ENCODE measurements around the gene BLM. TPM values are rescaled to one million over a fixed set of nuclear protein-coding genes. Genes with fewer than 3 reads are reported as not detected.
A peak's percentile ranks its signal among the peaks of the same experiment; 100 is the strongest.

Gene BLM
- total RNA-seq, 2 donors from 2014 or later, result 19.3 to 26.7 TPM

DNA sequence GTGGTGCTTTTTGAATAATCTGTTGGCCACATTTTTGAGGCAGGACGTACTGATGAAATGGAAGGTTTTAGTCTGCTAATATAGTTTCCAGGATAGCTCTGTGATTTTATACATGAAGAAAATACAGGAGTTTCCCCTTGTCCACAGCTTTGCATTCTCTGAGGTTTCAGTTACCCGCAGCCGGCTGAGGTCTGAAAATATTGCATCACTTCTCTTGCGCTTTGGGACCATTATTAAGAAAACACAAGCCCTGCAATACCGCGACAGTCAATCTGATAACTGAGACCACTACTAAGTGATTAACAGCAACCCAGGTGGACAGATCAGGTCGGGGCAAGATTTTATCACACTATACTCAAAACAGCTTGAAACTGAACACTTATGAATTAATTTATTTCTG lies 33.0 kb downstream of the BLM start:
- H3K36me3 ChIP-seq, result no peaks in the 10 kb centered on the region
- no peak overlapping the region for H3K27ac ChIP-seq
- H3K9me3 ChIP-seq, result no peaks in the 10 kb centered on the region
- H3K27me3 ChIP-seq, result no peaks in the 10 kb centered on the region
- no peak overlapping the region for H3K4me3 ChIP-seq
- TF ChIP-seq, protein P1, sequence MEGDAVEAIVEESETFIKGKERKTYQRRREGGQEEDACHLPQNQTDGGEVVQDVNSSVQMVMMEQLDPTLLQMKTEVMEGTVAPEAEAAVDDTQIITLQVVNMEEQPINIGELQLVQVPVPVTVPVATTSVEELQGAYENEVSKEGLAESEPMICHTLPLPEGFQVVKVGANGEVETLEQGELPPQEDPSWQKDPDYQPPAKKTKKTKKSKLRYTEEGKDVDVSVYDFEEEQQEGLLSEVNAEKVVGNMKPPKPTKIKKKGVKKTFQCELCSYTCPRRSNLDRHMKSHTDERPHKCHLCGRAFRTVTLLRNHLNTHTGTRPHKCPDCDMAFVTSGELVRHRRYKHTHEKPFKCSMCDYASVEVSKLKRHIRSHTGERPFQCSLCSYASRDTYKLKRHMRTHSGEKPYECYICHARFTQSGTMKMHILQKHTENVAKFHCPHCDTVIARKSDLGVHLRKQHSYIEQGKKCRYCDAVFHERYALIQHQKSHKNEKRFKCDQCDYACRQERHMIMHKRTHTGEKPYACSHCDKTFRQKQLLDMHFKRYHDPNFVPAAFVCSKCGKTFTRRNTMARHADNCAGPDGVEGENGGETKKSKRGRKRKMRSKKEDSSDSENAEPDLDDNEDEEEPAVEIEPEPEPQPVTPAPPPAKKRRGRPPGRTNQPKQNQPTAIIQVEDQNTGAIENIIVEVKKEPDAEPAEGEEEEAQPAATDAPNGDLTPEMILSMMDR (IDR thresholded peaks at IDR 0.05), result no peak
- no peaks in the 10 kb centered on the region for H3K4me1 ChIP-seq
- no peak for DNase-seq (ENCODE audit: low spot score)

DNA sequence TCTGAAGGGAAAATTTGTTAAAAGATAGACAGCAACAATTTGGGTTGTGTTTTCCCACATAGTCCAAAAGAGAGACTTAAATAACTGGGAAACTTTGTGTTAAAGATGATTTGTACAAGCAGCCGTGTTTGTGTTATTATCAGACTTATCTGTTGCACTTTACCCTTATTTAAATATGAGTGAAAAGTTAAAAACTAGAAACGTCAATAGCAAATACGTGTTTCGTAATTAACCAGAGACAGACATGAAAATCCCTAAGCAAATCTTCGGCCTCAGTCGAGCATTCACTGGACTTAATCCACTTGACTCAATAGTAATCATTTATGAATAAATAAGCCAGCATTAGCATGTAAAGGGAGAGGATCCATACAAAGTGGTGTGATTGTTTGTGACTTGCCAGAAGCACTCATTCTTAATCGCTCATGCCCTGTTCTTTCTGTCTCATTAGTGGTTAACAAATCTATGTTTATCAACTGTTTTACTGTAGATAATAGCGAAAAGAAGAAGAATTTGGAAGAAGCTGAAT lies 34.2 kb downstream of the BLM start:
- H3K36me3 ChIP-seq, result no peaks in the 10 kb centered on the region
- no peak overlapping the region for H3K27ac ChIP-seq
- H3K27me3 ChIP-seq, result no peaks in the 10 kb centered on the region
- no peaks in the 10 kb centered on the region for H3K4me1 ChIP-seq
- no peak overlapping the region for H3K4me3 ChIP-seq
- no peak for DNase-seq (ENCODE audit: low spot score)
- no peaks in the 10 kb centered on the region for H3K9me3 ChIP-seq
- TF ChIP-seq, protein P1 (IDR thresholded peaks at IDR 0.05), result no peak

DNA sequence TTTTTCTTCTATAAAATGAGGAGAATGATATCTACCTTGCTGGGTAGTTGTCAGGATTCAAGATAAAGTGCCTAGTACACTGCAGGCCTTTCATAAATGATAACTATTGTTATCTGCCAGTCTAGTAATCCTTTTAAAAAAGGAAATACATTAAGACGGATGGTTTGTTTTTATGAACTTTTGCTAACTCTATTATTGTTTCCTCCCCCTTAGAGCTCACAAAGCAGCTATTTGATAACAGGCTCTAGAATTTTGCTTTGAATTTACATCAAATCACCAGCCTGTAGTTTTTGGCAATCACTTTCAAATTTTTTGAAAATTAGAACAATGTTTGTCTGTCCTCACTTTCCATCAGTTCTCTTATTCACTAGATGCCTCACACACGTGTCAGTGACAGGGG lies 39.8 kb downstream of the BLM start:
- Histone ChIP-seq H3K27ac (no peak overlapping the region), H3K9me3 (no peaks in the 10 kb centered on the region), H3K27me3 (no peaks in the 10 kb centered on the region), H3K4me1 (peaks cover 0 to 13% of the 10 kb centered on the region in 2 donors), H3K4me3 (no peak overlapping the region), H3K36me3 (no peaks in the 10 kb centered on the region)
- no peak for DNase-seq (ENCODE audit: low spot score)
- TF ChIP-seq, protein P1 (IDR thresholded peaks at IDR 0.05), result no peak

DNA sequence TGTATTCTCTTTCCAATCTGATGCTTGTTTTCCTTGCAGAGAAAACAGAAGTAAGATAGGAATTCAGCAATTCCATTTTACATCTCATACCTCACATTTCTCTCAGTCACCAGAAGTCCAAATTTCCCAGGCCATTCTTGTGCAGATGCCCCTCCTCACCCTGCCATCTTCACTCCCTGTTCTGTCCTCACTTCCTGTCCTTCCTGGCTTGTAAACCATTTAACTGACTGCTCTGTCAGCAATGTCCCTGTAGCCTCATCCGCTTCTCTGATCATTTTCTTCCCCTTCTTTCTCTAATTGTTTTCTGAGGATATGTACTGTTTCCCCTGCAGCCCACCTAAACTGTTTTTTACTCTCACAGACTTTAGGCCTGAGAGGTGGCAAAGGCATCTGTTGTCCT lies 40.3 kb downstream of the BLM start:
- Histone ChIP-seq H3K4me1 (peaks cover 0 to 15% of the 10 kb centered on the region in 2 donors), H3K27ac (peak overlapping the region in 1 of 2 donors; percentile 11), H3K9me3 (no peaks in the 10 kb centered on the region), H3K4me3 (no peak overlapping the region), H3K27me3 (no peaks in the 10 kb centered on the region), H3K36me3 (no peaks in the 10 kb centered on the region)
- DNase-seq (ENCODE audit: low spot score), result no peak
- TF ChIP-seq, protein P1 (IDR thresholded peaks at IDR 0.05), result no peak

DNA sequence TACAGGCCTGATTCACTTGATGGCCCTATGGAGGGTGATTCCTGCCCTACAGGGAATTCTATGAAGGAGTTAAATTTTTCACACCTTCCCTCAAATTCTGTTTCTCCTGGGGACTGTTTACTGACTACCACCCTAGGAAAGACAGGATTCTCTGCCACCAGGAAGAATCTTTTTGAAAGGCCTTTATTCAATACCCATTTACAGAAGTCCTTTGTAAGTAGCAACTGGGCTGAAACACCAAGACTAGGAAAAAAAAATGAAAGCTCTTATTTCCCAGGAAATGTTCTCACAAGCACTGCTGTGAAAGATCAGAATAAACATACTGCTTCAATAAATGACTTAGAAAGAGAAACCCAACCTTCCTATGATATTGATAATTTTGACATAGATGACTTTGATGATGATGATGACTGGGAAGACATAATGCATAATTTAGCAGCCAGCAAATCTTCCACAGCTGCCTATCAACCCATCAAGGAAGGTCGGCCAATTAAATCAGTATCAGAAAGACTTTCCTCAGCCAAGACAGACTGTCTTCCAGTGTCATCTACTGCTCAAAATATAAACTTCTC lies 43.6 kb downstream of the BLM start:
- TF ChIP-seq, protein P1 (IDR thresholded peaks at IDR 0.05), result no peak
- H3K36me3 ChIP-seq, result no peaks in the 10 kb centered on the region
- peak overlapping the region; percentile 83 to 94 for H3K27ac ChIP-seq
- H3K27me3 ChIP-seq, result no peaks in the 10 kb centered on the region
- no peaks in the 10 kb centered on the region for H3K9me3 ChIP-seq
- H3K4me3 ChIP-seq, result no peak overlapping the region
- H3K4me1 ChIP-seq, result peaks cover 0 to 26% of the 10 kb centered on the region in 2 donors
- no peak for DNase-seq (ENCODE audit: low spot score)

DNA sequence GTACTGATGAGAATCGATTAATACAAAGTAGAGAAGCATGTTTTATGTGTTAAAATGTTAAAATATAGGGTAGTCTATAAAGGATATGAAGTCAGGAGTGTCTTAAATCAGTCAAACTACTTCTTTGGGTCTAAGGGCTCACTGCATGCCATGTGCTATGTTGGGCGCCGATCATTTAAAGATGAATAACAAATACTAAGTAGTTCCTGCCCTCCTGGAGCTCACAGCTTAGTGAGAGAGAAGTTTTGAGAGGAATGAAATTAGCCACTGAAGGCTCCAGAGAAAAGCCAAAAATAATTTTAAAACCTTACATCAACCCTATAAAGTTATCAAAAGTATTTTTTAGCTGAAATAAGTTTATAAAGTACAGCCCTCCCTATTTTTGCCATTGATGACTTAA lies 44.5 kb downstream of the BLM start:
- no peaks in the 10 kb centered on the region for H3K9me3 ChIP-seq
- no peaks in the 10 kb centered on the region for H3K27me3 ChIP-seq
- H3K27ac ChIP-seq, result peak overlapping the region; percentile 83 to 94
- H3K4me1 ChIP-seq, result peaks cover 0 to 26% of the 10 kb centered on the region in 2 donors
- H3K36me3 ChIP-seq, result no peaks in the 10 kb centered on the region
- no peak overlapping the region for H3K4me3 ChIP-seq
- no peak for DNase-seq (ENCODE audit: low spot score)
- TF ChIP-seq, protein P1 (IDR thresholded peaks at IDR 0.05), result no peak

Data from right atrium auricular region (tissue), 2 donors.